Liver (tissue), 3 donors: ENCODE measurements around the gene RASA3.

Experiments used
- GABPA ChIP-seq, 2 donors: IDR thresholded peaks in 1 of 2; conservative IDR thresholded peaks in 1 of 2; 2 replicates each; pipeline ENCODE4 v1.6.1; 2016; ENCODE audit warnings: antibody characterized with exemption in 2 of 2, mild to moderate bottlenecking in 1 of 2, moderate library complexity in 1 of 2
- HNF4A ChIP-seq, 2 donors: conservative IDR thresholded peaks; 2 replicates each; pipeline ENCODE4 v1.6.1; 2016; ENCODE audit warnings: antibody characterized with exemption in 2 of 2, mild to moderate bottlenecking in 2 of 2
- MAX ChIP-seq: IDR thresholded peaks from 2 replicates; pipeline ENCODE4 v1.6.1; 2016; ENCODE audit warnings: antibody characterized with exemption
- TAF1 ChIP-seq: conservative IDR thresholded peaks from 2 replicates; pipeline ENCODE4 v1.6.1; 2016; ENCODE audit warnings: antibody characterized with exemption, mild to moderate bottlenecking
- TF ChIP-seq, protein P1 (sequence below): fragments of 150-350 bp; IDR thresholded peaks from 2 replicates; pipeline ENCODE4 v1.5.1; 2017; ENCODE audit warnings: improper control_type of control experiment, low read depth, low read length; ENCODE audit not compliant: missing input control
- donor health status: healthy.
- donor health status: healthy.

DNA sequence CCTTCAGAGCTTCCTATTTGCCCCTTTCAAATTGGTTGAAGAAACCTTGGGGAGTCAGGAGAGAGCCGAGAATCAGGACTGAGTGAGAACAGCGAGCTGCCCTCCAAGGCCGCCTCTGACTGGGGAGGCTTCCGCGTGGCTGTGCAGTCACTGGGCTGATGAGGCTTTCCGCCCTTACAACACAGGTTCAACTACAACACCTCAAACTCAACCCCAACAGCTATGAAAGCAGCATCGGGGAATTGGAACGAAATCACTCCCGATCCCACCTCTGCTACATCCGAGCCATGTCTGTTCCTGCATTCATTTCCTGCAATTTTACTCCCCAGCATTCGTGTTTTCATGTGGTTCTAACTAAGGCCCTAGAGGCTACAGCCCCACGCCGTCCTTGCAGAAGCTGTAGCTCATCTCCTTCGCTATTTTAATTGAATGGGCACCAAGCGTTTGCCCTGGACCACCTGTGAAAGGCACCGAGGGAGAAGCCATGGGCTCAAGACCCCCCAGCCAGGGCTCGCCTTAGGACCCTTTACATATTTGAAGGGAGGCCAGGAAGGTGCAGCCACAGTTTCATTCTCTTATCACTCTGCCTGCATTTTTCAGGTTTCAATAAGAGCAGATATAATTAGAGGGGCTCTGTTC lies 12.3 kb upstream of the RASA3 start:
- TF ChIP-seq TAF1 = no peak
- TF ChIP-seq MAX = no peak
- TF ChIP-seq, protein P1, sequence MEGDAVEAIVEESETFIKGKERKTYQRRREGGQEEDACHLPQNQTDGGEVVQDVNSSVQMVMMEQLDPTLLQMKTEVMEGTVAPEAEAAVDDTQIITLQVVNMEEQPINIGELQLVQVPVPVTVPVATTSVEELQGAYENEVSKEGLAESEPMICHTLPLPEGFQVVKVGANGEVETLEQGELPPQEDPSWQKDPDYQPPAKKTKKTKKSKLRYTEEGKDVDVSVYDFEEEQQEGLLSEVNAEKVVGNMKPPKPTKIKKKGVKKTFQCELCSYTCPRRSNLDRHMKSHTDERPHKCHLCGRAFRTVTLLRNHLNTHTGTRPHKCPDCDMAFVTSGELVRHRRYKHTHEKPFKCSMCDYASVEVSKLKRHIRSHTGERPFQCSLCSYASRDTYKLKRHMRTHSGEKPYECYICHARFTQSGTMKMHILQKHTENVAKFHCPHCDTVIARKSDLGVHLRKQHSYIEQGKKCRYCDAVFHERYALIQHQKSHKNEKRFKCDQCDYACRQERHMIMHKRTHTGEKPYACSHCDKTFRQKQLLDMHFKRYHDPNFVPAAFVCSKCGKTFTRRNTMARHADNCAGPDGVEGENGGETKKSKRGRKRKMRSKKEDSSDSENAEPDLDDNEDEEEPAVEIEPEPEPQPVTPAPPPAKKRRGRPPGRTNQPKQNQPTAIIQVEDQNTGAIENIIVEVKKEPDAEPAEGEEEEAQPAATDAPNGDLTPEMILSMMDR = no peak
- TF ChIP-seq GABPA (IDR thresholded peaks at IDR 0.05 in 1 of 2, conservative IDR thresholded peaks at IDR 0.05 in 1 of 2) = no peak
- no peak for TF ChIP-seq HNF4A (conservative IDR thresholded peaks at IDR 0.05)
